ENCODE data around the gene EIF2B5.
A peak's percentile ranks its signal among the peaks of the same experiment; 100 is the strongest.

EIF2B5 gene

GRCh38 chr3:184174284-184174645 is 39.1 kb downstream of the EIF2B5 start:
- DNase-seq (ENCODE audit: low read depth): no peak

DNA sequence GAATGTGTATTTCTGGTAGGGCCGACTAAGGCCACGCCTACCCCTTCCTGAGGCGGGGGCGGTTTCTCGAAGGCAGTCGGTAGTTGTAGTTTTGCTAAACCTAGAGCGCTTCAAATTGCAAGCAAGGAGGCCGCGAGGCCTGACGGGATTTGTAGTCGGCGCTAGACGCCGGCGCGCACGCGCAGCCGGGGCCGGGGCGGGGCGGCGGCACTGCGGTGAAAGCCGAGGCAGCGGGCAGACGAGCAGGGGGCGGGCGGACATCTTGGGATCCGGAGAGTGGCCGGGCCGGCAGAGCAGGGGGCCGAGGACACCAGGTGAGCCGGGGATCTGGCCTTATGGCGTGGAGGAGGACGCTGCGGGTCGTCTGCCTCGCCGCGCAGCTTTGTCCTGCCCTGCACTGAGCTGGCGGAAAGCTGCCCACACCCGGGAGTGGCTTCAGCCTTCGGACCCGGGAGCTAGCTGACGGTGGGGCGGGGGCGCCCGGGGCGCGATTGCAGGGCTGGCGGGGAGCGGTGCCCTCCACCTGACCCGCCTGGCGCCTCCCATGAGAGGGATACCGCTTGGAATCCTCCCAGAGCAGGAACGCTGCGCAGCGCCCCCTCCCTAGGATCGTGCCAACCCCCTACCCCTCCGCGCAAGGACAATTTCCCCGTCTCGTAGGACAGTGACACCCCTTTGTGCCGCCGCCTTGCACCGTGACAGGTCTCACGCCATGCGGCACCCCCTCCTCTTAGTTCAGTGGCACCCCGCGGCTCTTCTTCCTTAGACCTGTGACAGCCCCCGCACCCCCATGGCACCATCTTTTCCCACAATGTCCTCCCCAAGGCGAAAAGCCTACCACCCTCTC is 39.7 kb downstream of the EIF2B5 start, which contains the start of gene AP2M1:
AP2M1 (plus strand) TSS at position 210 of the 847 bp plus-strand sequence. CDS start 2,139 bp downstream, outside the sequence.
- DNase-seq (ENCODE audit: low read depth): peak; percentile 98

DNA sequence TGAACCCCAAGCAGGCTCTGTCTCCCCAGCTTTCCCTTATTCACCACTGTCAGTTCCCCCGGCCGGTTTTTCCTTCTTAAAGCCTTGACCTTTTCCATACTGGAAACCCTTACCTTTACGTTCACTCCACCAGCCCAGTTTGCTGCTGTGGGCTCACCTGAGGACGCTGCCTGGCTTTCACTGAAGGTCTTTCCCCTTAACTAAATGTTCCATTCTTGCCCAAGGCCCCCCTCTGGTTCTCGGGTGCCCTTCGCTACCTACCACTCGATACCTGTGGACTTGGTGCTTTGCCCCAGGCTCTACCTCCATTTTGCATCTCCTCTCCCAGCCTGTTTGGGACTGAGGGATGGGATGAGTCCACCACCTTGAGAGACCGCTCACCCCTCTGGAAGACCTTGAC is 40.3 kb downstream of the EIF2B5 start:
- no peak for DNase-seq (ENCODE audit: low read depth)

GRCh38 chr3:184175981-184176376 is 40.8 kb downstream of the EIF2B5 start:
- no peak for DNase-seq (ENCODE audit: low read depth)

DNA sequence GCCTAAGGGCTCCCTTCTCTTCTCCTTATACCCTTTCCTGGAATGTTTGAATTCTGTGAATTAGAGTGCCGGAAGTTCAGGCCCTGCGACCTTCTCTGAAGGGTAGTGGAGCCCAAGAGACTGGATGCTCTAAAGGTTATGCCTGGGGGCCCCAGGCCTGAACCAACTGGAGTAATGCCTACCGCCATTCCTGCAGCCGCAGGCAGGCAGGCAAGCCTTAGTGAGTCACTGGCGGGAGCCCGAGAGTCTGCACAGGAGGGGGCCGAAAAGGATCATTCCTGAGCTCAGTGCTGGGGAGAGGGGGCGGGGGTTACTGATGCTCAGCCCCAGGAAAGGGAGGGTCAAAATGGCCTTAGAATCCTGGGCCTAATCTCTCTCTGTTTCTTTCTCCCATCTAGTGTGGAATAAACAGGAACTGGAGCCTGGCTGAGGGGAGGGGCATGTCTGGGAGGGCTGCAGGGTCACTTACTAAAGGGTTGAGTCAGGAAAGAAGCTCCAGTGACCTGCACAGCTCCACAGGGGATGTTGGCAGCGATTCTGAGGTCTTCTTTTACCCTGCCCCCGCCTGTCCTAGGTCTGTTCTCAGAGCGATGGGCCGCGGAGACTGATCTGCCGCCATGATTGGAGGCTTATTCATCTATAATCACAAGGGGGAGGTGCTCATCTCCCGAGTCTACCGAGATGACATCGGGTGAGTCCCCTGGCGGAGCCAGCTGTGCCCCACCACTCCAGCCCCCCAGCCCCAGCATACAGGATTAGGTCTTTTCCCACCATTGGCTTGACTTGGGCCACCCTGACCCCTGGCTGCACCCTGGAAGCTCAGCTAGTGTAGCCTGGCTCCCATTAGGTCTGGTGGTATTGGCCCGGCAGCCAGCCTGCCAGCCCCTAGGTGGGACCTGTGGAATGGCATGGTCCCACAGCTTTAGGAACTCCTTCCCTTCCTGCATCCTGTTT is 41.5 kb downstream of the EIF2B5 start:
- DNase-seq (ENCODE audit: low read depth): peak; percentile 92

DNA sequence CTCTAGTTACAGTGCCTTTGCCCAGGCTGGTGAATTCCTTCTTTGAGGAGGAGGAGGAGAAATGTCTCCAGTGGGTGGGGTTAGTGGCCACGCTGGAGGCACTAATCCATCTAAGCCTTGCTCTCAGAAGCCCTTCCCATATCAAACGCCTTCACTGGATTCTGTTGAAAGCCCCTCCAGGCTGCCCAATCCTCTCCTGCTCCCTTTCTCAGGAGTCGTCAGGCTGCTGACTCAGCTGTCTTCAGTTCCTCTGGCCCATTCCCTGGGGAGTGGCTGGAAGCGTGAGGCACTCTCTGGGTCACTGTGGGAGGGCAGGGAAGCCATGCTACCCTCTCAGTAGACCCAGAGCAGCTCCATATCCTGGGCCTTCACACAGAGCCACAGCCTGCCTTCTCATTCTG is 42.2 kb downstream of the EIF2B5 start:
- DNase-seq (ENCODE audit: low read depth): no peak

- DNase-seq (ENCODE audit: low read depth): no peak
Observed at GRCh38 chr3:184177767-184178306, 42.7 kb downstream of the EIF2B5 start.

DNA sequence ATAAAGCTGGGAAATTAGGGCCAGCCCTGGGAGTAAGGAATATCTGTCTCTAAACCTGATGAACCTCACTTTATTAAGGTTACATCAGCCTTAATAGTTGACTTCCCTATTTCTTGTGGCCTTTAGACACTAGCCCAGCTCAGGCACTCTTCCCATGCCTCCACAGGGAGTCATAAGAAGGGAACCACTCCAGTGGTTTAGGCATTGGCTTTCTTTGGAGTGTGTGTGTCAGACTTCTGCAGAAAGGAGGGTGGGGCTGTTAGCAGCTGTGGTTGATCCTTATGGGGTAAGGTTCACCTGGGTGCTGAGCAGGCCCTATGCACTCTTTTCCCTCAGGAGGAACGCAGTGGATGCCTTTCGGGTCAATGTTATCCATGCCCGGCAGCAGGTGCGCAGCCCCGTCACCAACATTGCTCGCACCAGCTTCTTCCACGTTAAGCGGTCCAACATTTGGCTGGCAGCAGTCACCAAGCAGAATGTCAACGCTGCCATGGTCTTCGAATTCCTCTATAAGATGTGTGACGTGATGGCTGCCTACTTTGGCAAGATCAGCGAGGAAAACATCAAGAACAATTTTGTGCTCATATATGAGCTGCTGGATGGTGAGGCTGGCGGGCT is 43.5 kb downstream of the EIF2B5 start:
- no peak for DNase-seq (ENCODE audit: low read depth)

DNA sequence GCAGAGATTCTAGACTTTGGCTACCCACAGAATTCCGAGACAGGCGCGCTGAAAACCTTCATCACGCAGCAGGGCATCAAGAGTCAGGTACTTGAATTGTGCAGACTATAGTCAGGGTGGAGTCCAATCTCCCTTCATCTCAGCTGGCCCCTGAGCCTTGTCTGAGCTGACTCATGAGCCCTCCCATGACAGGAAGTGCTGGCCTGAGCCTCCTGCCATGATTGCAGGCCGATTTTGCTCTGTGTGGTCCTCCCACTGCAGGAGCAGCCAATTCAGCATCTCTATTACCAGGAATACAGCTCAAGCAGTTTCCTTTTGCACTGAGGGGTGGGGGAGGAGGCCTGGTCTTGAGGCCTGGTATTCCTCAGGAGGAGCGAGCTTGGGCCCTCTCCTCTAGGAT is 45.0 kb downstream of the EIF2B5 start:
- DNase-seq (ENCODE audit: low read depth): no peak

DNA sequence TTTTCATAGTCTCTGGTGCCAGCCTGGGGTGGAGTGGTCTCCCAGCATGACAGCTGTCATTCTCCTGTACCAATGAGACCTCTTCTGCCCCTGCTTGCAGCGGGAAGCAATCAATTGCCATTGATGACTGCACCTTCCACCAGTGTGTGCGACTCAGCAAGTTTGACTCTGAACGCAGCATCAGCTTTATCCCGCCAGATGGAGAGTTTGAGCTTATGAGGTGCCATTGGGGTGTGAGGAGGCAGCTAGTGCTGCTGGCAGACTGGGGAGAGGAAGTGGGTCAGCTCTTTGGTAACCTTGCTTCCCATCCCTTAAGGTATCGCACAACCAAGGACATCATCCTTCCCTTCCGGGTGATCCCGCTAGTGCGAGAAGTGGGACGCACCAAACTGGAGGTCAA is 46.4 kb downstream of the EIF2B5 start:
- no peak for DNase-seq (ENCODE audit: low read depth)

GRCh38 chr3:184183679-184184078 is 48.5 kb downstream of the EIF2B5 start:
- DNase-seq (ENCODE audit: low read depth): no peak

GRCh38 chr3:184184546-184185230 is 49.5 kb downstream of the EIF2B5 start:
- DNase-seq (ENCODE audit: low read depth): no peak

- peak; percentile 96 for DNase-seq (ENCODE audit: low read depth)
Observed at GRCh38 chr3:184185461-184186183, 50.5 kb downstream of the EIF2B5 start.

GRCh38 chr3:184186184-184186901 is 51.2 kb downstream of the EIF2B5 start, which contains the start of gene ABCF3:
ABCF3 (plus strand) TSS chr3:184186199; CDS start chr3:184186208, 9 bp downstream.
- DNase-seq (ENCODE audit: low read depth): no peak

DNA sequence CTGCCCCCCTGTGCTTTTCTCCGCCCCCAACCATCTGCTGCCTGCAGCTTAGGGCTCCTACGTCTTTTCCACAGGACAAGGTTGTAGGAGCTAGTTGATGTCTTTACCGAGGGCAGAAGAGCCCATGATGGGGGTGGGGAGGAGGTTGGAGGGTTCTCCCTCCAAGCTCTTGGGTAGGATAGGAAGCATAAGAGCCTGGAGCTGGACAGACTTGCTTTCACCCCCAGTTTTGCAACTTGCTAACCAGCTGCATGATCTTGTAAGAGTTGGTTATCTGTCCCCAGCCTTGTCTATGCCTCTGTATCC is 51.7 kb downstream of the EIF2B5 start:
- DNase-seq (ENCODE audit: low read depth): no peak

GRCh38 chr3:184188080-184188479 is 52.9 kb downstream of the EIF2B5 start:
- DNase-seq (ENCODE audit: low read depth): no peak

- DNase-seq (ENCODE audit: low read depth): no peak
Observed at GRCh38 chr3:184189421-184189820, 54.3 kb downstream of the EIF2B5 start.

- DNase-seq (ENCODE audit: low read depth): no peak
Observed at GRCh38 chr3:184192889-184193288, 57.7 kb downstream of the EIF2B5 start.

DNA sequence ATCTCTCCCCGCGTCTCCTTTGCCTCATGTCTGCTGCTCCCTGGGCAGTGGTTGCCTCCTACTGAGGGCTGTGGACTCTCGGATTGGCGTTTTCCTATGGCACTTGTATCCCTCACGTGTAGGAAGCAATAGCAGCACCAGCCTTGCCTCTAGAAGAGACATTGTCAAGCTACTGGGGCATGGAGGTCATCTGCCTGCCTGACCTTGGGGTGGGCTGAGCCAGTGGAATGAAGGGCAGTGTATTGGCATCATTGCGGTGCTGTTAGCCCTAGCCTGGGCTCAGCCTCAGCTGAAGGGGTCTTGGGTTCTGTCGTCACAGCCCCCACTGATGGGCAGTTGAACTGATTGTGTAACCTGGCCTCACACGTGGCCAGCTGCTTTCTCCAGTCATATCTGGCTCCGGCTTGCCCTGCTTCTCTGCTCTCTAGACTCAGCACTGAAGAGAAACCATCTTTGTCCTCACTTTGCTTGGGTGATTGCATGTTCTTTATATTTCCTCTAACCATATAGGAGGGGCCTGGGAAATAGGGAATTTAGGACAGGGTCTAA is 58.9 kb downstream of the EIF2B5 start:
- DNase-seq (ENCODE audit: low read depth): no peak

Measured in stromal cell of bone marrow (primary cell).